Activated B cell treated with CpG ODN at 0.5 μM for 24 hours (primary cell): ENCODE data around the gene EHBP1. TPM values are rescaled to one million over a fixed set of nuclear protein-coding genes. Genes with fewer than 3 reads are reported as not detected.
"Not testable (repeated sequence)": the region's sequence is repeated elsewhere in the genome, so short reads cannot be mapped to it uniquely, and the experiment has no call there.

Experiments used
- ATAC-seq: fragments of 200-7000 bp; cut with Tn5 transposase; one replicate; pipeline ENCODE4 v1.10.0; 2021; ENCODE audit warnings: low read depth, mild to moderate bottlenecking, moderate library complexity
- CTCF ChIA-PET: fragments of 350-600 bp; sonication (Branson Sonifier 250); formaldehyde crosslinking; loops from one replicate; lab custom pipeline; 2021; ENCODE audit warnings: antibody characterized with exemption; lab: Charles Lee
- POLR2A ChIA-PET: fragments of 350-600 bp; sonication (Branson Sonifier 250); formaldehyde crosslinking; loops from one replicate; lab custom pipeline; 2021; ENCODE audit warnings: antibody characterized with exemption; lab: Charles Lee
- DNase-seq: peaks from one replicate; pipeline ENCODE4 v3.0.0; 2022
- H3K27ac Mint-ChIP-seq: one replicate; pipeline ENCODE4 v1.8.0; 2020; ENCODE audit warnings: mixed read lengths
- H3K27me3 Mint-ChIP-seq: one replicate; pipeline ENCODE4 v1.8.0; 2021; ENCODE audit warnings: mixed read lengths
- H3K36me3 Mint-ChIP-seq: one replicate; pipeline ENCODE4 v1.8.0; 2021; ENCODE audit warnings: low read depth, mixed read lengths
- H3K4me1 Mint-ChIP-seq: one replicate; pipeline ENCODE4 v1.8.0; 2021; ENCODE audit warnings: mixed read lengths
- H3K4me3 Mint-ChIP-seq: one replicate; pipeline ENCODE4 v1.8.0; 2020; ENCODE audit warnings: mild to moderate bottlenecking, mixed read lengths
- H3K9me3 Mint-ChIP-seq: one replicate; pipeline ENCODE4 v1.8.0; 2020; ENCODE audit warnings: mixed read lengths
- CTCF ChIP-seq: fragments of 200-600 bp; IDR thresholded peaks from one replicate; pipeline ENCODE4 v1.8.0; 2022; ENCODE audit warnings: antibody characterized with exemption, mild to moderate bottlenecking
- intact Hi-C: fragments of 100-400 bp; cut with micrococcal nuclease; formaldehyde crosslinking; loops from one replicate; pipeline ENCODE4 v1.15.1; 2024
- total RNA-seq: library from RNA; stranded (reverse); gene quantifications from 2 replicates; pipeline ENCODE4 v1.2.3, GENCODE V29; 2022

The EHBP1 gene
- total RNA-seq, 1 donor from 2014 or later, result 24.0 TPM

- CTCF ChIA-PET, result no interaction called here
- DNase-seq (no peak), ATAC-seq (no peak)
- no peaks in the 10 kb centered on the region for H3K9me3 Mint-ChIP-seq
- H3K27me3 Mint-ChIP-seq, result no peaks in the 10 kb centered on the region
- H3K4me3 Mint-ChIP-seq, result no peak overlapping the region
- TF ChIP-seq CTCF, result no peak
- intact Hi-C loops, result no loop called here
- POLR2A ChIA-PET, result no interaction called here
- H3K4me1 Mint-ChIP-seq, result no peaks in the 10 kb centered on the region
- peaks cover 9% of the 10 kb centered on the region for H3K36me3 Mint-ChIP-seq
- no peak overlapping the region for H3K27ac Mint-ChIP-seq
Observed at GRCh38 chr2:63012541-63012940, 307.0 kb downstream of the EHBP1 start.

- POLR2A ChIA-PET, result no interaction called here
- TF ChIP-seq CTCF, result no peak
- Mint-ChIP-seq H3K9me3 (no peaks in the 10 kb centered on the region), H3K27ac (no peak overlapping the region), H3K4me3 (no peak overlapping the region), H3K36me3 (peaks cover 9% of the 10 kb centered on the region), H3K4me1 (no peaks in the 10 kb centered on the region), H3K27me3 (no peaks in the 10 kb centered on the region)
- CTCF ChIA-PET, result no interaction called here
- intact Hi-C loops, result no loop called here
- ATAC-seq, result no peak
- no peak for DNase-seq
Observed at GRCh38 chr2:63013438-63013837, 307.9 kb downstream of the EHBP1 start.

GRCh38 chr2:63015389-63015788 lies 309.9 kb downstream of the EHBP1 start:
- Mint-ChIP-seq H3K27ac (no peak overlapping the region), H3K4me1 (no peaks in the 10 kb centered on the region), H3K36me3 (peaks cover 9% of the 10 kb centered on the region), H3K4me3 (no peak overlapping the region), H3K9me3 (no peaks in the 10 kb centered on the region), H3K27me3 (no peaks in the 10 kb centered on the region)
- no peak for TF ChIP-seq CTCF
- no peak for DNase-seq
- ATAC-seq, result no peak
- POLR2A ChIA-PET, result no interaction called here
- intact Hi-C loops, result no loop called here
- CTCF ChIA-PET, result no interaction called here

- Mint-ChIP-seq H3K36me3 (peaks cover 14% of the 10 kb centered on the region), H3K4me3 (no peak overlapping the region), H3K9me3 (no peaks in the 10 kb centered on the region), H3K27me3 (no peaks in the 10 kb centered on the region), H3K4me1 (no peaks in the 10 kb centered on the region), H3K27ac (no peak overlapping the region)
- CTCF ChIA-PET, result no interaction called here
- ATAC-seq (no peak), DNase-seq (no peak)
- POLR2A ChIA-PET, result no interaction called here
- intact Hi-C loops, result no loop called here
- TF ChIP-seq CTCF, result no peak
Observed at GRCh38 chr2:63018439-63018838, 312.9 kb downstream of the EHBP1 start.

GRCh38 chr2:63019686-63020085 lies 314.2 kb downstream of the EHBP1 start:
- ATAC-seq, DNase-seq, H3K4me3 Mint-ChIP-seq, H3K27ac Mint-ChIP-seq, H3K27me3 Mint-ChIP-seq, H3K9me3 Mint-ChIP-seq, CTCF ChIA-PET, H3K4me1 Mint-ChIP-seq, intact Hi-C loops: not testable (repeated sequence)
- POLR2A ChIA-PET, result interaction anchor here (0.6 kb wide), 1 partner anchor 8 kb away, joined by 9 read pairs; no protein-coding TSS in a partner anchor
- peaks cover 12% of the 10 kb centered on the region for H3K36me3 Mint-ChIP-seq

- H3K27ac Mint-ChIP-seq, result no peak overlapping the region
- no peaks in the 10 kb centered on the region for H3K9me3 Mint-ChIP-seq
- no peak for TF ChIP-seq CTCF
- H3K4me3 Mint-ChIP-seq, result no peak overlapping the region
- POLR2A ChIA-PET, result no interaction called here
- peaks cover 12% of the 10 kb centered on the region for H3K36me3 Mint-ChIP-seq
- intact Hi-C loops, result no loop called here
- no peaks in the 10 kb centered on the region for H3K27me3 Mint-ChIP-seq
- ATAC-seq, result no peak
- H3K4me1 Mint-ChIP-seq, result no peaks in the 10 kb centered on the region
- no peak for DNase-seq
- CTCF ChIA-PET, result no interaction called here
Observed at GRCh38 chr2:63023444-63023843, 317.9 kb downstream of the EHBP1 start.
